IPS-18a (cell line): Measurements from ENCODE around the gene MTARC2.

Source experiments
- H3K27ac ChIP-seq: one replicate; pipeline ENCODE4 v1.5.1; 2013; ENCODE audit warnings: low read length
- H3K27me3 ChIP-seq: one replicate; pipeline ENCODE4 v1.6.1; 2013; ENCODE audit warnings: mild to moderate bottlenecking, low read length; ENCODE audit not compliant: control insufficient read depth, insufficient read depth
- H3K36me3 ChIP-seq: one replicate; pipeline ENCODE4 v1.6.1; 2013; ENCODE audit warnings: low read depth, low read length; ENCODE audit not compliant: control insufficient read depth
- H3K4me1 ChIP-seq: one replicate; pipeline ENCODE4 v1.6.1; 2013; ENCODE audit warnings: low read depth, low read length; ENCODE audit not compliant: control insufficient read depth
- H3K4me3 ChIP-seq: one replicate; pipeline ENCODE4 v1.5.1; 2013; ENCODE audit warnings: low read length
- H3K9ac ChIP-seq: one replicate; pipeline ENCODE4 v1.6.1; 2013; ENCODE audit warnings: mild to moderate bottlenecking, low read length, moderate library complexity
- H3K9me3 ChIP-seq: one replicate; pipeline ENCODE4 v1.6.1; 2013; ENCODE audit warnings: low read depth, low read length; ENCODE audit not compliant: control insufficient read depth

The MTARC2 gene

DNA sequence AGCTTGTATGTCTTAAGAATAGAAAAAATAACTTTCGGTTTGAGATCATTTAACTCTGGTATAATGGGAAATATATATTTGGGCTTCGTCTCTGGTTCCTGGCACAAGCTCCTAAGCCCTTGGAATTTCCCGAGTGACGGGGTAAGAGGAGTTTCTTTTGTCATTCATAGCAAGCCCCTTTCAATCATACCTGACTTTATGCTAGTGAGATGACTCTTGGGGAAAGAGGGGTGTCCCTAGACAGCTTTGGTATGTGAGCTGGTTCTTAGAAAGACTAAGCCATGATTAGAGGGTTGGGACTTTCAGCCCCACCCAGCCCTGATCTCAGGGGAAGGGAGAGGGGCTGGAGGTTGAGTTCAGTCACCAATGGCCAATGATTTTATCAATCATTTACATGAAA, 24.7 kb downstream of the MTARC2 start:
- peaks cover 5% of the 10 kb centered on the region for H3K4me1 ChIP-seq
- no peak overlapping the region for H3K4me3 ChIP-seq
- H3K9me3 ChIP-seq: no peaks in the 10 kb centered on the region
- H3K27ac ChIP-seq: no peak overlapping the region
- peaks cover 4% of the 10 kb centered on the region for H3K36me3 ChIP-seq
- H3K9ac ChIP-seq: no peak overlapping the region
- no peaks in the 10 kb centered on the region for H3K27me3 ChIP-seq

DNA sequence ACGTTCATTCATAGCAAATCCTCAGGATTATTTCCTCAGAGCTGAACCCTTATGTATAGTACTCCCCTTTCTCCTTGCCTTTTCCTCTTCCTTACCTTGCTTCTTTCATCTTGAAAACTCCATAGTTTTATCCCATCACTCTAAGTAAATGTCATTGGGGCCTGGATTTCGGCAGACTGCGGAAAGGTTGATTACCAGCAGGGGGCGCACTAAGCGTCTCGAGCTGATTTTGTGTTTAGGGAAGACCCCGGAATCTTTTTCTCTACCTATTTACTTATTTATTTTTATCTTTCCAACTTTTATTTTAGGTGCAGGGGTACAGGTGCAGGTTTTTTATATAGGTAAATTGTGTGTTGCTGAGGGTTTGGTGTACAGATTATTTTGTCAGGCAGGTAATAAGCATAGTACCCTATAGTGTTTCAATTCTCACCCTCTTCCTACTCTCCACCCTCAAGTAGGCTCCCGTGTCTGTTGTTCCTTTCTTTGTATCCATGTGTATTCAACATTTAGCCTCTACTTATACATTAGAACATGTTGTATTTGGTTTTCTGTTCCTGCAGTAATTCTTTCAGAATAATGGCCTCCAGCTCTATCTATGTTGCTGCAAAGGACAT, 27.2 kb downstream of the MTARC2 start:
- no peak overlapping the region for H3K4me3 ChIP-seq
- peaks cover 5% of the 10 kb centered on the region for H3K4me1 ChIP-seq
- H3K27ac ChIP-seq: no peak overlapping the region
- no peak overlapping the region for H3K9ac ChIP-seq
- H3K36me3 ChIP-seq: peaks cover 3% of the 10 kb centered on the region
- no peaks in the 10 kb centered on the region for H3K27me3 ChIP-seq
- no peaks in the 10 kb centered on the region for H3K9me3 ChIP-seq

DNA sequence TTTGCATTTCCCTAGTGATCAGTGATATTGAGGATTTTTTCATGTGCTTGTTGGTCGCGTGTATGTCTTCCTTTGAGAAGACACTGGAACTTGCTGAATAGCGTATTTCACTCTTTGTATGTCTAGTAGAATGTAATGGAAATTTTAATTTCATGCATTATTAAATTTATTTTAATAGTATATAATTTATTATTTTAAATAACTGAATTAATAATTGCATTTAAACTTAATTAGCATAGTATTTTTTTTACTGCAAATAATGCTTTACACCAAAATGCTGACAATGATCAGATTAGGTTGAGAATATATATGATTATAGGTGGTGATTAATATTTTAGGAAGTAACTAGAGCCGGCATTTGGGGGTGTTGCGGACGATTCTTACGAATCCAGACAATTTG, 28.1 kb downstream of the MTARC2 start:
- no peaks in the 10 kb centered on the region for H3K9me3 ChIP-seq
- no peaks in the 10 kb centered on the region for H3K36me3 ChIP-seq
- H3K4me1 ChIP-seq: peaks cover 5% of the 10 kb centered on the region
- no peak overlapping the region for H3K4me3 ChIP-seq
- no peaks in the 10 kb centered on the region for H3K27me3 ChIP-seq
- no peak overlapping the region for H3K27ac ChIP-seq
- no peak overlapping the region for H3K9ac ChIP-seq

DNA sequence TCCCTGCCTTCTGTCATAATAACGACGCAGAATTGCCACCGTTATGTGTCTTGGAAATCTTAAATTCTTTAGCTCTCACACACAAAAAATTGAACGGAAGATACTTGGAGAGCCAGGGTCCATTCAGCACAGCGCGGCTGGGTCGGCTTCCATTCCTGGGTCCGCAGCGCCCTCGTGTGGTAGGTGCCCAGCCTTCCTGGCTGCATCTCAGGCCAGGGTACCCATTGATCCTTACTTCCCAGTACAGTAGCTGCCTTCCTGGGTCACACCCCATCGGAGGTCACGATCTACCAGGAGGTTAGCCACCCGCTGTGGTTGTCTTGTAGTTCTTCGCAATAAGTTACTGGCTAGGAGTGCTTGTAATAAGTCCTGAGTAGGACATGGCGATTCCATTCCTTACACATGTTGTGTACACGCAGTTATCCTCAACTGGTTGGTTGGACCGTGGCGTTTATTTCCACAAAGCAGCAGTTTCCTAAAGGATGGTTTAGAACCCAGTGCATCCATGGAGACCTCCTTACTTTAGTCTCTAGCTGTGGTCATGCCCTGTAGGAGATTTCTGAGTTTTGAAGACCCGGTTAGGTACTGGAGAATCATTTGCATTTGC, 28.7 kb downstream of the MTARC2 start:
- no peaks in the 10 kb centered on the region for H3K27me3 ChIP-seq
- H3K9ac ChIP-seq: no peak overlapping the region
- peaks cover 5% of the 10 kb centered on the region for H3K4me1 ChIP-seq
- H3K27ac ChIP-seq: no peak overlapping the region
- H3K4me3 ChIP-seq: no peak overlapping the region
- no peaks in the 10 kb centered on the region for H3K9me3 ChIP-seq
- H3K36me3 ChIP-seq: no peaks in the 10 kb centered on the region

- no peak overlapping the region for H3K4me3 ChIP-seq
- H3K9ac ChIP-seq: no peak overlapping the region
- no peak overlapping the region for H3K27ac ChIP-seq
- H3K27me3 ChIP-seq: no peaks in the 10 kb centered on the region
- H3K36me3 ChIP-seq: no peaks in the 10 kb centered on the region
- no peaks in the 10 kb centered on the region for H3K9me3 ChIP-seq
- peaks cover 5% of the 10 kb centered on the region for H3K4me1 ChIP-seq
These were observed 35.3 kb downstream of the MTARC2 start for GRCh38 chr1:220783453-220783852.

GRCh38 chr1:220784751-220785150, 36.6 kb downstream of the MTARC2 start:
- no peak overlapping the region for H3K4me3 ChIP-seq
- no peak overlapping the region for H3K9ac ChIP-seq
- H3K4me1 ChIP-seq: peaks cover 5% of the 10 kb centered on the region
- H3K9me3 ChIP-seq: no peaks in the 10 kb centered on the region
- no peaks in the 10 kb centered on the region for H3K36me3 ChIP-seq
- no peaks in the 10 kb centered on the region for H3K27me3 ChIP-seq
- H3K27ac ChIP-seq: no peak overlapping the region

GRCh38 chr1:220785166-220786056, 37.3 kb downstream of the MTARC2 start:
- H3K4me3 ChIP-seq: peak overlapping the region; percentile 73

GRCh38 chr1:220786057-220786336, 37.9 kb downstream of the MTARC2 start:
- Histone ChIP-seq H3K9me3 (no peaks in the 10 kb centered on the region), H3K36me3 (no peaks in the 10 kb centered on the region), H3K4me3 (peak overlapping the region; percentile 73), H3K27ac (no peak overlapping the region), H3K27me3 (no peaks in the 10 kb centered on the region), H3K9ac (peak overlapping the region; percentile 19), H3K4me1 (peaks cover 5% of the 10 kb centered on the region)

More at GRCh38 chr1:220785166-220786056, 37.3 kb downstream of the MTARC2 start:
- Histone ChIP-seq H3K27ac (no peak overlapping the region), H3K36me3 (no peaks in the 10 kb centered on the region), H3K9ac (no peak overlapping the region), H3K9me3 (no peaks in the 10 kb centered on the region), H3K27me3 (no peaks in the 10 kb centered on the region), H3K4me1 (peaks cover 5% of the 10 kb centered on the region)

- Histone ChIP-seq H3K27me3 (no peaks in the 10 kb centered on the region), H3K4me3 (peak within 1 kb of the TSS; percentile 73), H3K36me3 (peaks cover 2% of the 10 kb centered on the region), H3K9ac (peak within 1 kb of the TSS; percentile 84), H3K27ac (peak within 1 kb of the TSS; percentile 34), H3K4me1 (peaks cover 5% of the 10 kb centered on the region), H3K9me3 (no peaks in the 10 kb centered on the region)
These were observed 38.4 kb downstream of the MTARC2 start, which contains the start of gene MTARC1 for GRCh38 chr1:220786337-220787068. MTARC1 (plus strand) TSS chr1:220786913; CDS start chr1:220786945, 32 bp downstream.

DNA sequence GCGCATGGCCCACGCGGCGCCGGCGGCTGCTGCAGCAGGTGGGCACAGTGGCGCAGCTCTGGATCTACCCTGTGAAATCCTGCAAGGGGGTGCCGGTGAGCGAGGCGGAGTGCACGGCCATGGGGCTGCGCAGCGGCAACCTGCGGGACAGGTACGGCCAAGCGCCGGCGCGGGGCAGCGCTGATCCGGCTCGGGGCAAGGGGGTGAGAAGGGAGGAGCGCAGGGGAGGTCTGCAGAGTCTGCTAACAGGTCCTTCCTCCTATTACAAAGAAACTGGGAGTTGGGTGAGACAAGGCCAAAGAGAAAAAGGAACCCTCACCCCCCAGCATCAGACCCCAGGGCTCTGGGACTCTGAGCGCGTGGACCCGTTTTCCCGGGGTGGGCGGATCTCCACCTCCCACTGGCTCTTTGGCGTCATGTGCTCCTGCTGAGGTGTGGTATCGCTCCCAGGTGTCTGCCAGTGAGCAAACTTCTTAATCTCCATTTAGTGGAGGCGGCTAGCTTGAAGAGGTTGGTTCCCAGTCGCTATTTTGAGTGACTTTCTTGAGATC, 39.0 kb downstream of the MTARC2 start:
- peak overlapping the region; percentile 73 for H3K4me3 ChIP-seq
- peak overlapping the region; percentile 84 for H3K9ac ChIP-seq
- H3K36me3 ChIP-seq: peaks cover 5% of the 10 kb centered on the region
- no peaks in the 10 kb centered on the region for H3K9me3 ChIP-seq
- H3K27me3 ChIP-seq: no peaks in the 10 kb centered on the region
- H3K4me1 ChIP-seq: peaks cover 5% of the 10 kb centered on the region
- peak overlapping the region; percentile 34 for H3K27ac ChIP-seq

DNA sequence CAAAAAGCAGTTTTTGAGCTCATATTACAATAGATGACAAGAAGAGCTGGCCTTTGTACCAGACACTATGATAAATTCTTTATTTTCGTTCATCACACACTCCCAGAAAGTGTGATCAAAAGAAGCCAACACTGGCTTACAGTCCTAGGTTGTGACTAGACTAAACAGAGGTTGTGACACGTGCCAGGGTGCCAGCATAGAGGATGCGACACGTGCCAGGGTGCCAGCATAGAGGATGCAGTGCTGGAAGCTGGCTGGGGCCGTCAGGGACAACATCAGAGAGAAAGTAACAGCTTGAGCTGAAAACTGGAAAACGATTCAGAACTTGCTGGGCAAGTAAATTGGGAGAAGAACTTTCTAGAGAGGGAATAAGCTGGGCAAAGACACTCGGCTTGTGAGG, 40.8 kb downstream of the MTARC2 start:
- no peak overlapping the region for H3K27ac ChIP-seq
- H3K27me3 ChIP-seq: no peaks in the 10 kb centered on the region
- no peak overlapping the region for H3K4me3 ChIP-seq
- peaks cover 5% of the 10 kb centered on the region for H3K36me3 ChIP-seq
- no peak overlapping the region for H3K9ac ChIP-seq
- H3K4me1 ChIP-seq: peaks cover 5% of the 10 kb centered on the region
- H3K9me3 ChIP-seq: no peaks in the 10 kb centered on the region
